K562 (cell line): ENCODE data around the gene PIM3. TPM values are rescaled to one million over a fixed set of nuclear protein-coding genes. Genes with fewer than 3 reads are reported as not detected.

ENCODE experiments used
- ATAC-seq: fragments of 200-7000 bp; cut with Tn5 transposase; 3 replicates; pipeline ENCODE4 v1.9.1; 2020; ENCODE audit warnings: moderate library complexity
- BruUV-seq: library from RNA; stranded (reverse); fragments of 400-500 nt; replicated peaks from 2 replicates; lab custom pipeline; 2021; lab: Mats Ljungman, UMichigan
- CTCF ChIA-PET: fragments of 300-600 bp; formaldehyde crosslinking; extraction: SDS; loops from one replicate; lab custom pipeline; 2021; ENCODE audit warnings: low intra/inter-chr PET ratio; lab: Yijun Ruan, JAX
- POLR2A ChIA-PET: fragments of 300-600, 350-650 bp; sonication (Branson Sonifier 250); formaldehyde crosslinking; extraction: SDS; loops from one replicate; lab custom pipeline; 2021; ENCODE audit warnings: antibody characterized with exemption, inconsistent platforms; lab: Yijun Ruan, JAX
- DNase-seq, 4 experiments: peaks; one replicate each; pipeline versions ENCODE4 v3.0.0 to v3.0.0-alpha.2; 2011 to 2018; ENCODE audit warnings: low spot score in 3 of 4, mixed read lengths in 3 of 4; ENCODE audit errors: extremely low read depth in 1 of 4
- FAIRE-seq: peaks from 2 replicates; lab custom pipeline; 2011; peaks lifted over from hg19 to GRCh38; lab: Jason Lieb, UNC
- H2AFZ ChIP-seq: 2 replicates; pipeline ENCODE4 v1.6.0; 2011; ENCODE audit warnings: low read depth, low read length, control low read depth, inconsistent platforms
- H3K27ac ChIP-seq: fragments of 200-600 bp; 3 replicates; pipeline ENCODE4 v1.8.0; 2011; ENCODE audit warnings: low read depth, mild to moderate bottlenecking, control low read depth, inconsistent platforms, low read length, moderate library complexity, mixed read lengths; ENCODE audit errors: extremely low read depth
- H3K27me3 ChIP-seq, 2 experiments: fragments of 300-600 bp in 1 of 2; 2 replicates in 1 of 2; 3 replicates in 1 of 2; pipeline versions ENCODE4 v1.6.0 to v1.8.0; 2011; ENCODE audit warnings: inconsistent platforms in 2 of 2, low read length in 2 of 2, mild to moderate bottlenecking in 1 of 2, mixed read lengths in 1 of 2, moderate library complexity in 1 of 2; ENCODE audit not compliant: control insufficient read depth in 2 of 2, insufficient read depth in 2 of 2
- H3K36me3 ChIP-seq: fragments of 300-600 bp; 3 replicates; pipeline ENCODE4 v1.8.0; 2011; ENCODE audit warnings: mild to moderate bottlenecking, low read length, inconsistent platforms; ENCODE audit not compliant: control insufficient read depth, insufficient read depth
- H3K4me1 ChIP-seq, 2 experiments: fragments of 200-600 bp in 1 of 2; replicated peaks in 1 of 2; 2 replicates in 1 of 2; 3 replicates in 1 of 2; pipeline versions ENCODE4 v1.5.1 to v1.8.0; 2011; ENCODE audit warnings: inconsistent platforms in 2 of 2, low read length in 2 of 2, mild to moderate bottlenecking in 1 of 2, mixed read lengths in 1 of 2, moderate library complexity in 1 of 2; ENCODE audit not compliant: control insufficient read depth in 2 of 2, insufficient read depth in 2 of 2
- H3K4me2 ChIP-seq: 2 replicates; pipeline ENCODE4 v1.6.1; 2011; ENCODE audit warnings: low read length, control low read depth, inconsistent platforms, mixed read lengths; ENCODE audit not compliant: insufficient read depth
- H3K4me3 ChIP-seq: fragments of 200-600 bp; sonication (generic), shearing (Covaris generic); 2 replicates; pipeline ENCODE4 v1.5.1; 2016; ENCODE audit warnings: control low read depth, inconsistent platforms
- H3K79me2 ChIP-seq: fragments of 200-600 bp; 3 replicates; pipeline ENCODE4 v1.8.0; 2011; ENCODE audit warnings: low read length, inconsistent platforms; ENCODE audit not compliant: control insufficient read depth, insufficient read depth
- H3K9ac ChIP-seq, 2 experiments: 2 replicates each; pipeline versions ENCODE4 v1.6.0 to v1.6.1; 2011; ENCODE audit warnings: low read depth in 2 of 2, low read length in 2 of 2, control low read depth in 1 of 2, inconsistent platforms in 1 of 2, mild to moderate bottlenecking in 1 of 2, mixed read lengths in 1 of 2; ENCODE audit not compliant: insufficient read depth in 1 of 2
- H3K9me1 ChIP-seq: one replicate; pipeline ENCODE4 v1.6.0; 2011; ENCODE audit warnings: inconsistent platforms, mild to moderate bottlenecking, low read length, moderate library complexity; ENCODE audit not compliant: control insufficient read depth, insufficient read depth
- H3K9me3 ChIP-seq: replicated peaks from 2 replicates; pipeline ENCODE4 v1.5.1; 2011; ENCODE audit warnings: low read depth, low read length, inconsistent platforms; ENCODE audit not compliant: control insufficient read depth, insufficient read depth
- H4K20me1 ChIP-seq: replicated peaks from 2 replicates; pipeline ENCODE4 v1.6.1; 2011; ENCODE audit warnings: low read length, inconsistent platforms, mixed read lengths; ENCODE audit not compliant: control insufficient read depth, insufficient read depth
- BHLHE40 ChIP-seq: IDR thresholded peaks from 2 replicates; pipeline ENCODE4 v1.6.1; 2011; ENCODE audit warnings: low read length, improper control_type of control experiment
- CCAR2 ChIP-seq: fragments of 200-400 bp; formaldehyde crosslinking; IDR thresholded peaks from 2 replicates; pipeline ENCODE4 v1.6.1; 2017; ENCODE audit warnings: mild to moderate bottlenecking, low read depth, low read length
- ELF1 ChIP-seq: fragments of 200-800 bp; sonication (Bioruptor generic); IDR thresholded peaks from 2 replicates; pipeline ENCODE4 v1.6.1; 2016; ENCODE audit warnings: missing genetic modification characterization, missing compliant biosample characterization
- GABPA ChIP-seq: fragments of 200-800 bp; sonication (Bioruptor generic); conservative IDR thresholded peaks from 2 replicates; pipeline ENCODE4 v1.6.1; 2016; ENCODE audit warnings: low read depth, missing genetic modification characterization, missing compliant biosample characterization
- KDM4B ChIP-seq, 2 experiments: fragments of 450-650 bp in 1 of 2; sonication (generic) in 1 of 2; IDR thresholded peaks; 2 replicates each; pipeline ENCODE4 v1.6.1; 2016 to 2017; ENCODE audit warnings: borderline replicate concordance in 2 of 2, antibody characterized with exemption in 1 of 2, low read depth in 1 of 2, mild to moderate bottlenecking in 1 of 2
- NCOA2 ChIP-seq, 2 experiments: fragments of 450-650 bp; IDR thresholded peaks; 2 replicates each; pipeline ENCODE4 v1.6.1; 2018; ENCODE audit warnings: mild to moderate bottlenecking in 2 of 2, moderate library complexity in 1 of 2; ENCODE audit not compliant: partially characterized antibody in 2 of 2
- RB1 ChIP-seq: fragments of 450-650 bp; IDR thresholded peaks from 2 replicates; pipeline ENCODE4 v1.6.1; 2017; ENCODE audit warnings: low read depth, mild to moderate bottlenecking
- TCF3 ChIP-seq: sonication (generic); formaldehyde crosslinking; IDR thresholded peaks from 2 replicates; pipeline ENCODE4 v1.4.0; 2020; ENCODE audit warnings: mild to moderate bottlenecking, missing genetic modification reagents
- TFE3 ChIP-seq: fragments of 450-650 bp; formaldehyde crosslinking; IDR thresholded peaks from 2 replicates; pipeline ENCODE4 v1.4.0; 2020; ENCODE audit warnings: mild to moderate bottlenecking, mixed read lengths
- ZNF140 ChIP-seq: fragments of 250-450 bp; sonication (Bioruptor Pico); IDR thresholded peaks from 2 replicates; pipeline ENCODE4 v1.8.0; 2021; ENCODE audit warnings: moderate library complexity, mild to moderate bottlenecking, inconsistent platforms
- ZNF586 ChIP-seq: fragments of 450-650 bp; formaldehyde crosslinking; conservative IDR thresholded peaks from 2 replicates; pipeline ENCODE4 v1.4.0; 2020; ENCODE audit warnings: mild to moderate bottlenecking, moderate library complexity
- WGBS: fragments of 100-300 bp; shearing (Covaris generic); methylation state at CpG from one replicate; pipeline ENCODE4 v1.1.6; 2016; ENCODE audit warnings: low coverage, mixed read lengths; ENCODE audit not compliant: insufficient coverage; ENCODE audit errors: missing lambda C conversion rate; 5-methylcytosine and 5-hydroxymethylcytosine counted together
- in situ Hi-C: fragments of 300-500 bp; cut with MboI; formaldehyde crosslinking; loops from 4 replicates; pipeline ENCODE4 v1.15.0; 2018; ENCODE audit warnings: inconsistent platforms, mixed read lengths
- intact Hi-C: fragments of 100-400 bp; cut with micrococcal nuclease; formaldehyde crosslinking; loops from 2 replicates; pipeline ENCODE4 v1.14.2; 2022
- polyA plus RNA-seq, 8 experiments: library from polyadenylated mRNA; depleted of rRNA in 4 of 8; stranded (reverse) in 5 of 8; unstranded in 3 of 8; fragments of >200 nt; fragmentation: Nextera tagmentation in 2 of 8; fragmentation: Illumina TruSeq in 1 of 8; extraction: Ambion mirVana in 2 of 8; extraction: Trizol in 1 of 8; gene quantifications; 2 replicates each; pipeline versions ENCODE4 v1.2.1 to v1.2.3, GENCODE V29; 2011 to 2014; ENCODE audit warnings: inconsistent platforms in 1 of 8, missing spikeins in 1 of 8
- total RNA-seq, 7 experiments: library from RNA; depleted of rRNA in 6 of 7; stranded (reverse); fragments of >200 nt in 6 of 7; fragmentation: Illumina TruSeq in 2 of 7; extraction: Trizol in 2 of 7; gene quantifications; 2 replicates each; pipeline versions ENCODE4 v1.2.1 to v1.2.3, GENCODE V29; 2011 to 2021; ENCODE audit warnings: low replicate concordance in 1 of 7

Gene PIM3
- total and polyA plus RNA-seq, 9 of the 15 experiments (the other 6 are each of a cell fraction or from before 2014, with no cell fraction given), result 0.24 to 40.5 (median 5.3) TPM

- no peaks in the 10 kb centered on the region for H3K9me3 ChIP-seq
- H3K9ac ChIP-seq, result no peak overlapping the region
- intact Hi-C loops, result loop anchor here (1.0 to 5.0 kb wide), 2 partner anchors 42 to 100 kb away; no protein-coding TSS in a partner anchor
- no peak for DNase-seq
- in situ Hi-C loops, result loop anchor here (5.0 kb wide), 2 partner anchors 62 to 102 kb away; no protein-coding TSS in a partner anchor
- no peak overlapping the region for H3K4me3 ChIP-seq
- H3K4me1 ChIP-seq, result peaks cover 15 to 51% of the 10 kb centered on the region in 2 experiments; a peak in 4 of 5 replicates
- no peaks in the 10 kb centered on the region for H3K27me3 ChIP-seq
- ChIA-PET POLR2A (interaction anchor here (1.3 kb wide), 1 partner anchor 100 kb away, joined by 5 read pairs; no protein-coding TSS in a partner anchor), CTCF (interaction anchor here (0.6 to 3.4 kb wide), 5 partner anchors 83 to 163 kb away, joined by 3 to 37 read pairs (median 4); partner anchors contain the start of gene IL17REL)
- H3K4me2 ChIP-seq, result no peak overlapping the region
- no peak for FAIRE-seq
- H3K36me3 ChIP-seq, result 0 out of 3 replicates have a peak, but pooled peaks cover 2% of the 10 kb centered on the region
- H3K9me1 ChIP-seq, result no peaks in the 10 kb centered on the region
- no peaks in the 10 kb centered on the region for H4K20me1 ChIP-seq
- H3K79me2 ChIP-seq, result no peaks in the 10 kb centered on the region
- 12% methylated on average over 18 of the region's 21 CpGs for WGBS
- no peak overlapping the region for H2AFZ ChIP-seq
- TF ChIP-seq ZNF140, result no peak
- TF ChIP-seq ELF1 (tag), result no peak
- TF ChIP-seq TFE3 (CRISPR knock-in tag), result no peak
- no peak for TF ChIP-seq NCOA2 (IDR thresholded peaks at IDR 0.05; ENCODE audit: partially characterized antibody in 2 of 2)
- TF ChIP-seq RB1, result no peak
- TF ChIP-seq BHLHE40, result no peak
- no peak for TF ChIP-seq TCF3 (CRISPR knock-in tag)
- no peak for TF ChIP-seq KDM4B (IDR thresholded peaks at IDR 0.05; ENCODE audit: borderline replicate concordance in 2 of 2, low read depth in 1 of 2)
- no peak for TF ChIP-seq GABPA (tag)
- no peak for TF ChIP-seq CCAR2
- TF ChIP-seq ZNF586 (CRISPR knock-in tag), result no peak
- ATAC-seq, result no peak
- BruUV-seq, result no TSS peak
- no peak overlapping the region for H3K27ac ChIP-seq
Observed at GRCh38 chr22:49929994-49930575, 30.5 kb upstream of the PIM3 start.
